Chondrocyte (in vitro differentiated cells): ENCODE measurements around the gene ESAM. TPM values are rescaled to one million over a fixed set of nuclear protein-coding genes. Genes with fewer than 3 reads are reported as not detected.

ENCODE experiments used
- DNase-seq: peaks from one replicate; pipeline ENCODE4 v3.0.0; 2021; ENCODE audit warnings: mixed read lengths, low spot score
- H3K27ac Mint-ChIP-seq: one replicate; pipeline ENCODE4 v1.8.0; 2021; ENCODE audit warnings: mild to moderate bottlenecking, moderate library complexity, mixed read lengths; ENCODE audit not compliant: unreplicated experiment
- H3K27me3 Mint-ChIP-seq: 2 replicates; pipeline ENCODE4 v1.8.0; 2021; ENCODE audit warnings: low read depth, mixed read lengths
- H3K36me3 Mint-ChIP-seq: 2 replicates; pipeline ENCODE4 v1.8.0; 2021; ENCODE audit warnings: low read depth, mixed read lengths
- H3K4me1 Mint-ChIP-seq: 2 replicates; pipeline ENCODE4 v1.8.0; 2021; ENCODE audit warnings: low read depth, mild to moderate bottlenecking, mixed read lengths
- H3K4me3 Mint-ChIP-seq: one replicate; pipeline ENCODE4 v1.8.0; 2021; ENCODE audit warnings: mild to moderate bottlenecking, moderate library complexity, mixed read lengths; ENCODE audit not compliant: unreplicated experiment
- H3K9me3 Mint-ChIP-seq: 2 replicates; pipeline ENCODE4 v1.8.0; 2021; ENCODE audit warnings: low read depth, mixed read lengths
- CTCF ChIP-seq: fragments of 200-600 bp; sonication (generic); IDR thresholded peaks from 2 replicates; pipeline ENCODE4 v1.5.0; 2021; ENCODE audit warnings: antibody characterized with exemption, mild to moderate bottlenecking, moderate library complexity
- total RNA-seq: library from RNA; stranded (reverse); gene quantifications from 3 replicates; pipeline ENCODE4 v1.2.1, GENCODE V29; 2021

Gene ESAM
- total RNA-seq, 1 donor from 2014 or later = 2.6 TPM

- no peaks in the 10 kb centered on the region for H3K36me3 Mint-ChIP-seq
- peaks cover 11% of the 10 kb centered on the region for H3K4me1 Mint-ChIP-seq
- H3K9me3 Mint-ChIP-seq = no peaks in the 10 kb centered on the region
- H3K27me3 Mint-ChIP-seq = peaks cover 56% of the 10 kb centered on the region
- H3K4me3 Mint-ChIP-seq = peak overlapping the region; percentile 69
- no peak for DNase-seq
- H3K27ac Mint-ChIP-seq = no peak overlapping the region
- TF ChIP-seq CTCF = no peak
Observed at GRCh38 chr11:124717786-124718651, 44.1 kb downstream of the ESAM start.

- Mint-ChIP-seq H3K27me3 (peaks cover 50% of the 10 kb centered on the region), H3K4me3 (peak overlapping the region; percentile 69), H3K9me3 (no peaks in the 10 kb centered on the region)
Observed at GRCh38 chr11:124717421-124717785, 44.7 kb downstream of the ESAM start.

GRCh38 chr11:124716591-124716990 lies 45.5 kb downstream of the ESAM start:
- no peak for TF ChIP-seq CTCF
- peaks cover 11% of the 10 kb centered on the region for H3K4me1 Mint-ChIP-seq
- no peaks in the 10 kb centered on the region for H3K36me3 Mint-ChIP-seq
- no peak overlapping the region for H3K4me3 Mint-ChIP-seq
- H3K9me3 Mint-ChIP-seq = no peaks in the 10 kb centered on the region
- peaks cover 44% of the 10 kb centered on the region for H3K27me3 Mint-ChIP-seq
- H3K27ac Mint-ChIP-seq = no peak overlapping the region
- no peak for DNase-seq

More at GRCh38 chr11:124717421-124717785, 44.7 kb downstream of the ESAM start:
- no peak for DNase-seq
- no peak for TF ChIP-seq CTCF
- H3K4me1 Mint-ChIP-seq = peaks cover 11% of the 10 kb centered on the region
- no peak overlapping the region for H3K27ac Mint-ChIP-seq
- H3K36me3 Mint-ChIP-seq = no peaks in the 10 kb centered on the region

- Mint-ChIP-seq H3K9me3 (peaks cover 4% of the 10 kb centered on the region), H3K27ac (no peak overlapping the region), H3K4me1 (peaks cover under 1% of the 10 kb centered on the region), H3K36me3 (peaks cover 3% of the 10 kb centered on the region), H3K4me3 (no peak overlapping the region), H3K27me3 (peaks cover 15% of the 10 kb centered on the region)
- no peak for TF ChIP-seq CTCF
- no peak for DNase-seq
Observed at GRCh38 chr11:124712392-124712791, 49.7 kb downstream of the ESAM start.

- peaks cover 21% of the 10 kb centered on the region for H3K27me3 Mint-ChIP-seq
- DNase-seq = no peak
- TF ChIP-seq CTCF = no peak
- no peak overlapping the region for H3K4me3 Mint-ChIP-seq
- no peak overlapping the region for H3K27ac Mint-ChIP-seq
- H3K36me3 Mint-ChIP-seq = peaks cover 3% of the 10 kb centered on the region
- no peaks in the 10 kb centered on the region for H3K4me1 Mint-ChIP-seq
- H3K9me3 Mint-ChIP-seq = peaks cover 7% of the 10 kb centered on the region
Observed at GRCh38 chr11:124707829-124708228, 54.3 kb downstream of the ESAM start.

Other genes with a start within 250 kb of the ESAM start
- not detected in 3 replicates for gene OR8B12, start 218.6 kb downstream of the ESAM start, total RNA-seq
- 0.07 to 0.23 TPM in 2 of 3 replicates, not detected in the other for gene OR8A1, start 192.3 kb downstream of the ESAM start, total RNA-seq
- not detected in 3 replicates for gene PANX3, start 150.9 kb downstream of the ESAM start, total RNA-seq
- 22.4 to 30.9 TPM (median 30.0 TPM) in 3 replicates for gene TBRG1, start 139.4 kb downstream of the ESAM start, total RNA-seq
- gene SIAE, start 88.6 kb downstream of the ESAM start, total RNA-seq = 8.3 to 15.2 TPM (median 9.6 TPM) in 3 replicates
- 1.7 to 3.6 TPM (median 3.2 TPM) in 3 replicates for gene SPA17, start 88.4 kb downstream of the ESAM start, total RNA-seq
- 1.6 to 2.4 TPM (median 1.8 TPM) in 3 replicates for gene NRGN, start 22.3 kb downstream of the ESAM start, total RNA-seq
- not detected in 3 replicates for gene VSIG2, start 10.0 kb downstream of the ESAM start, total RNA-seq
- 10.4 to 12.5 TPM (median 10.6 TPM) in 3 replicates for gene MSANTD2, start 38.1 kb upstream of the ESAM start, total RNA-seq
- 4.9 to 12.0 TPM (median 10.9 TPM) in 3 replicates for gene ROBO3, start 103.1 kb upstream of the ESAM start, total RNA-seq
- not detected in 3 replicates for gene ROBO4, start 135.6 kb upstream of the ESAM start, total RNA-seq
- not detected in 3 replicates for gene HEPN1, start 157.0 kb upstream of the ESAM start, total RNA-seq
- gene HEPACAM, start 173.8 kb upstream of the ESAM start, total RNA-seq = not detected in 3 replicates
- gene CCDC15, start 191.9 kb upstream of the ESAM start, total RNA-seq = 0.90 to 3.6 TPM (median 1.2 TPM) in 3 replicates